Smooth muscle cell (in vitro differentiated cells): ENCODE results near the gene ATG9A. TPM values are rescaled to one million over a fixed set of nuclear protein-coding genes. Genes with fewer than 3 reads are reported as not detected.

Source experiments
- DNase-seq: peaks from one replicate; lab custom pipeline; 2025; ENCODE audit not compliant: unreplicated experiment; lab: John Stamatoyannopoulos, UW
- H2AFZ ChIP-seq: fragments of 200-600 bp; sonication (generic); 2 replicates; pipeline ENCODE4 v1.6.0; 2016; ENCODE audit warnings: antibody characterized with exemption, low read depth, mild to moderate bottlenecking
- H3F3A ChIP-seq: fragments of 200-600 bp; sonication (generic); 2 replicates; pipeline ENCODE4 v1.6.0; 2017; ENCODE audit warnings: antibody characterized with exemption, low read depth
- H3K27ac ChIP-seq: fragments of 200-600 bp; sonication (generic); 2 replicates; pipeline ENCODE4 v1.5.1; 2016; ENCODE audit warnings: low read depth, mild to moderate bottlenecking
- H3K27me3 ChIP-seq: fragments of 200-600 bp; sonication (generic); 2 replicates; pipeline ENCODE4 v1.6.1; 2016; ENCODE audit warnings: low read depth, mild to moderate bottlenecking
- H3K36me3 ChIP-seq: fragments of 200-600 bp; sonication (generic); 2 replicates; pipeline ENCODE4 v1.5.1; 2016; ENCODE audit warnings: low read depth
- H3K4me1 ChIP-seq: fragments of 200-600 bp; sonication (generic); 2 replicates; pipeline ENCODE4 v1.5.1; 2016; ENCODE audit warnings: low read depth
- H3K4me2 ChIP-seq: fragments of 200-600 bp; sonication (generic); 2 replicates; pipeline ENCODE4 v1.6.0; 2016; ENCODE audit warnings: mild to moderate bottlenecking
- H3K4me3 ChIP-seq: fragments of 200-600 bp; sonication (generic); 2 replicates; pipeline ENCODE4 v1.5.1; 2016; ENCODE audit warnings: mild to moderate bottlenecking
- H3K79me2 ChIP-seq: fragments of 200-600 bp; sonication (generic); 2 replicates; pipeline ENCODE4 v1.6.0; 2016; ENCODE audit warnings: low read depth, mild to moderate bottlenecking
- H3K9ac ChIP-seq: fragments of 200-600 bp; sonication (generic); 2 replicates; pipeline ENCODE4 v1.6.0; 2016; ENCODE audit warnings: low read depth
- H3K9me3 ChIP-seq: fragments of 200-600 bp; sonication (generic); replicated peaks from 2 replicates; pipeline ENCODE4 v1.5.1; 2016; ENCODE audit warnings: low read depth
- H4K20me1 ChIP-seq: fragments of 200-600 bp; sonication (generic); 2 replicates; pipeline ENCODE4 v1.6.0; 2016; ENCODE audit warnings: low read depth
- CTCF ChIP-seq: fragments of 200-600 bp; sonication (generic); IDR thresholded peaks from 2 replicates; pipeline ENCODE4 v1.5.1; 2017; ENCODE audit warnings: borderline replicate concordance, mild to moderate bottlenecking, antibody characterized with exemption; ENCODE audit not compliant: insufficient read depth, poor library complexity, severe bottlenecking
- WGBS: methylation state at CpG from one replicate; pipeline ENCODE4 v1.1.7; 2016; ENCODE audit warnings: low lambda C conversion rate; 5-methylcytosine and 5-hydroxymethylcytosine counted together
- polyA plus RNA-seq: library from polyadenylated mRNA; unstranded; fragments of >200 nt; fragmentation: Nextera tagmentation; extraction: Ambion mirVana; gene quantifications from 2 replicates; pipeline ENCODE4 v1.2.1, GENCODE V29; 2016
- total RNA-seq: library from RNA; depleted of rRNA; stranded (reverse); fragments of >200 nt; gene quantifications from 2 replicates; pipeline ENCODE4 v1.2.3, GENCODE V29; 2014

The ATG9A gene
- total and polyA plus RNA-seq, 2 experiments from 2014 or later: 58.1 to 61.6 TPM

GRCh38 chr2:219181531-219181930 is 47.9 kb downstream of the ATG9A start:
- H3K79me2 ChIP-seq: peaks cover 14% of the 10 kb centered on the region
- H3K4me1 ChIP-seq: no peaks in the 10 kb centered on the region
- no peak for TF ChIP-seq CTCF
- H3K4me3 ChIP-seq: no peak overlapping the region
- WGBS: 92% methylated on average over 6 of the region's 6 CpGs
- peaks cover 7% of the 10 kb centered on the region for H4K20me1 ChIP-seq
- H3K9ac ChIP-seq: no peak overlapping the region
- H3K27me3 ChIP-seq: no peaks in the 10 kb centered on the region
- H3F3A ChIP-seq: no peaks in the 10 kb centered on the region
- H3K36me3 ChIP-seq: no peaks in the 10 kb centered on the region
- H2AFZ ChIP-seq: no peak overlapping the region
- H3K4me2 ChIP-seq: no peak overlapping the region
- no peak for DNase-seq
- no peak overlapping the region for H3K27ac ChIP-seq
- no peaks in the 10 kb centered on the region for H3K9me3 ChIP-seq

- DNase-seq: no peak
- Histone ChIP-seq H3K79me2 (peaks cover 14% of the 10 kb centered on the region), H3K4me2 (no peak overlapping the region), H3K27me3 (no peaks in the 10 kb centered on the region), H3K4me1 (peaks cover 1% of the 10 kb centered on the region), H3K9me3 (no peaks in the 10 kb centered on the region), H3K27ac (no peak overlapping the region), H3K36me3 (no peaks in the 10 kb centered on the region), H3F3A (no peaks in the 10 kb centered on the region), H4K20me1 (peaks cover 7% of the 10 kb centered on the region), H3K9ac (no peak overlapping the region), H2AFZ (no peak overlapping the region), H3K4me3 (no peak overlapping the region)
- WGBS: 90% methylated on average over 5 of the region's 5 CpGs
- no peak for TF ChIP-seq CTCF
Observed at GRCh38 chr2:219180961-219181360, 48.5 kb downstream of the ATG9A start.

- no peak for TF ChIP-seq CTCF
- H3K79me2 ChIP-seq: peaks cover 14% of the 10 kb centered on the region
- H4K20me1 ChIP-seq: peaks cover 7% of the 10 kb centered on the region
- no peak overlapping the region for H3K27ac ChIP-seq
- H3K27me3 ChIP-seq: no peaks in the 10 kb centered on the region
- H3K9me3 ChIP-seq: no peaks in the 10 kb centered on the region
- no peak for DNase-seq
- 96% methylated on average over 9 of the region's 9 CpGs for WGBS
- no peak overlapping the region for H3K4me2 ChIP-seq
- peaks cover 4% of the 10 kb centered on the region for H3K4me1 ChIP-seq
- H3K4me3 ChIP-seq: no peak overlapping the region
- H2AFZ ChIP-seq: no peak overlapping the region
- H3K36me3 ChIP-seq: no peaks in the 10 kb centered on the region
- no peak overlapping the region for H3K9ac ChIP-seq
- H3F3A ChIP-seq: no peaks in the 10 kb centered on the region
Observed at GRCh38 chr2:219179601-219180465, 49.6 kb downstream of the ATG9A start.
